HFFc6 (cell line): ENCODE data around the gene NEO1. TPM values are rescaled to one million over a fixed set of nuclear protein-coding genes. Genes with fewer than 3 reads are reported as not detected.

Source experiments
- DNase-seq: peaks from one replicate; pipeline ENCODE4 v3.0.0-alpha.2; 2018
- H3K27ac Mint-ChIP-seq: 2 replicates; pipeline ENCODE4 v1.8.0; 2020; ENCODE audit warnings: mild to moderate bottlenecking, mixed read lengths
- H3K27me3 Mint-ChIP-seq: 2 replicates; pipeline ENCODE4 v1.8.0; 2021; ENCODE audit warnings: mild to moderate bottlenecking, moderate library complexity, mixed read lengths; ENCODE audit not compliant: insufficient read depth
- H3K36me3 Mint-ChIP-seq: 2 replicates; pipeline ENCODE4 v1.8.0; 2021; ENCODE audit warnings: low read depth, mixed read lengths
- H3K4me1 Mint-ChIP-seq: 2 replicates; pipeline ENCODE4 v1.8.0; 2020; ENCODE audit warnings: low read depth, mixed read lengths
- H3K4me3 Mint-ChIP-seq: 2 replicates; pipeline ENCODE4 v1.8.0; 2020; ENCODE audit warnings: mild to moderate bottlenecking, moderate library complexity, mixed read lengths
- H3K9me3 Mint-ChIP-seq: 2 replicates; pipeline ENCODE4 v1.8.0; 2020; ENCODE audit warnings: mild to moderate bottlenecking, mixed read lengths
- total RNA-seq, 6 experiments: library from RNA; stranded (reverse); fragmentation: NEBNext Ultra II Directional; extraction: Animal tissue kit (Norgen Biotek cat#: 25700); gene quantifications; 2 replicates in 1 of 6; 3 replicates in 5 of 6; pipeline ENCODE4 v1.2.3, GENCODE V29; 2021
- TF ChIP-seq, protein P1 (sequence below): fragments of 200-600 bp; sonication (generic); IDR thresholded peaks from 2 replicates; pipeline ENCODE4 v1.5.0; 2021; ENCODE audit warnings: antibody characterized with exemption, mild to moderate bottlenecking

Gene NEO1
- total RNA-seq, 6 experiments from 2014 or later, result 6.4 to 20.3 (median 16.3) TPM

DNA sequence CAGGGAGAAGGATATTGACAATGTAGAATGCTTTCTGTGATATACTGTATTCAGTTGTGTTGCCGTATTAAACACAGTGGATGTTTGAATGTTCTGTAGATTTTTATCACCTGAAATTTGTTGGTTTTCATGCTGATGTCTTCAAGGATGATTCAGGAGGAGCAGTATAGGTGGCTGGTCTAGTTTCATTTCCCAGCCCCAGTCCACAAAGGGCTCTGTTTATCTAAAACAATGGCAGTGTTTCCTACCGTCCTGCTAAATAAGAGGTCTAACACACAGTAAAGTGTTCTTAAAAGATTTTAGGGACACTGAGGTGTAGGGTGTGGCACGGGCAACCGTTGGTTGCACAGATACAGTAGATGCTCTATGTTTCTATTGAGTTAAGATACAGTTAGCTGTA is 26.0 kb downstream of the NEO1 start:
- no peaks in the 10 kb centered on the region for H3K9me3 Mint-ChIP-seq
- DNase-seq, result no peak
- TF ChIP-seq, protein P1, sequence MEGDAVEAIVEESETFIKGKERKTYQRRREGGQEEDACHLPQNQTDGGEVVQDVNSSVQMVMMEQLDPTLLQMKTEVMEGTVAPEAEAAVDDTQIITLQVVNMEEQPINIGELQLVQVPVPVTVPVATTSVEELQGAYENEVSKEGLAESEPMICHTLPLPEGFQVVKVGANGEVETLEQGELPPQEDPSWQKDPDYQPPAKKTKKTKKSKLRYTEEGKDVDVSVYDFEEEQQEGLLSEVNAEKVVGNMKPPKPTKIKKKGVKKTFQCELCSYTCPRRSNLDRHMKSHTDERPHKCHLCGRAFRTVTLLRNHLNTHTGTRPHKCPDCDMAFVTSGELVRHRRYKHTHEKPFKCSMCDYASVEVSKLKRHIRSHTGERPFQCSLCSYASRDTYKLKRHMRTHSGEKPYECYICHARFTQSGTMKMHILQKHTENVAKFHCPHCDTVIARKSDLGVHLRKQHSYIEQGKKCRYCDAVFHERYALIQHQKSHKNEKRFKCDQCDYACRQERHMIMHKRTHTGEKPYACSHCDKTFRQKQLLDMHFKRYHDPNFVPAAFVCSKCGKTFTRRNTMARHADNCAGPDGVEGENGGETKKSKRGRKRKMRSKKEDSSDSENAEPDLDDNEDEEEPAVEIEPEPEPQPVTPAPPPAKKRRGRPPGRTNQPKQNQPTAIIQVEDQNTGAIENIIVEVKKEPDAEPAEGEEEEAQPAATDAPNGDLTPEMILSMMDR, result no peak
- no peaks in the 10 kb centered on the region; the same call in 1 of the 2 replicates for H3K27me3 Mint-ChIP-seq
- peaks cover 6% of the 10 kb centered on the region for H3K4me1 Mint-ChIP-seq
- H3K4me3 Mint-ChIP-seq, result no peak overlapping the region
- no peaks in the 10 kb centered on the region for H3K36me3 Mint-ChIP-seq
- H3K27ac Mint-ChIP-seq, result no peak overlapping the region

DNA sequence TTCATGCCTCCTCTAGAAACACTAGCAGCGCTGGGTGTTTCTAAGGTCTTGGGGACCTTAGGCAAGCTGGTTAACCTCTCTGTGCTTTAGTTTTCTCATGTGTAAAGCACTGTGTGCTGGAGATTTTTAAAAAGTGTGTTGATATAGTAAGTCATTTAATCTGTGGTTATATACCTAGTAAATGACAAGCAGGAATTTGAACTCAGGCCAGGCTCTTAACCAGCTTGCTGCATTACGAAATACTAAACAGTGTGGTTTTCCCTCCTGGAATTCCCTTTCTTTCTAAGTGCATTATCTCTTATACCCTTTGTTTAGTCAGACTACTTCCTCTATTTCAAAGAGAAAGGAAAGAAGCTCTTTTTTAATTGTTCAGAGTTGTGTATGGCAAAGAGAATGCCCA is 26.5 kb downstream of the NEO1 start:
- no peaks in the 10 kb centered on the region; the same call in 1 of the 2 replicates for H3K27me3 Mint-ChIP-seq

DNA sequence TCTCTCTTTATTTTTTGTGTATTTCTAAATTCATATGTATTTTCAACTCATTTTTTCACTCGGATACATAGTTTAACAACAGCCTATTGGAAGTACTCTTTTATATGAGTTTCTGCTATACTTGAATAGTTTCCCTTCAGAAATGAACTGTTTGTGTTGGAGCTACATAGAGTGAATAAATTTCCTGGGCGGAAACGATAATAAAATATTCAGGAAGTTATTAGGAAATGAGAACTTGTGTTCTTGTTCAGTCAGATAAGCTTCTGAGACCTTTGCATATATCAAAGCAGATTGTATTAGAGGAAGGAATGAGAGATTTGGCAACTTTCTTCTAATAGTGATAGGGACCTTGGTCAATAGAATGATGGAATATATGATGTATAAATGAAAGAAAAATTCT is 27.3 kb downstream of the NEO1 start:
- peaks cover 6% of the 10 kb centered on the region for H3K4me1 Mint-ChIP-seq
- no peaks in the 10 kb centered on the region for H3K36me3 Mint-ChIP-seq
- no peak overlapping the region for H3K27ac Mint-ChIP-seq
- TF ChIP-seq, protein P1, result no peak
- no peaks in the 10 kb centered on the region; the same call in 1 of the 2 replicates for H3K27me3 Mint-ChIP-seq
- DNase-seq, result no peak
- H3K4me3 Mint-ChIP-seq, result no peak overlapping the region
- no peaks in the 10 kb centered on the region for H3K9me3 Mint-ChIP-seq

More for the DNA sequence above, 26.5 kb downstream of the NEO1 start:
- H3K4me1 Mint-ChIP-seq, result peaks cover 6% of the 10 kb centered on the region
- H3K9me3 Mint-ChIP-seq, result no peaks in the 10 kb centered on the region
- no peak overlapping the region for H3K4me3 Mint-ChIP-seq
- peak; percentile 57 for DNase-seq
- TF ChIP-seq, protein P1, result no peak
- H3K36me3 Mint-ChIP-seq, result no peaks in the 10 kb centered on the region
- H3K27ac Mint-ChIP-seq, result no peak overlapping the region

DNA sequence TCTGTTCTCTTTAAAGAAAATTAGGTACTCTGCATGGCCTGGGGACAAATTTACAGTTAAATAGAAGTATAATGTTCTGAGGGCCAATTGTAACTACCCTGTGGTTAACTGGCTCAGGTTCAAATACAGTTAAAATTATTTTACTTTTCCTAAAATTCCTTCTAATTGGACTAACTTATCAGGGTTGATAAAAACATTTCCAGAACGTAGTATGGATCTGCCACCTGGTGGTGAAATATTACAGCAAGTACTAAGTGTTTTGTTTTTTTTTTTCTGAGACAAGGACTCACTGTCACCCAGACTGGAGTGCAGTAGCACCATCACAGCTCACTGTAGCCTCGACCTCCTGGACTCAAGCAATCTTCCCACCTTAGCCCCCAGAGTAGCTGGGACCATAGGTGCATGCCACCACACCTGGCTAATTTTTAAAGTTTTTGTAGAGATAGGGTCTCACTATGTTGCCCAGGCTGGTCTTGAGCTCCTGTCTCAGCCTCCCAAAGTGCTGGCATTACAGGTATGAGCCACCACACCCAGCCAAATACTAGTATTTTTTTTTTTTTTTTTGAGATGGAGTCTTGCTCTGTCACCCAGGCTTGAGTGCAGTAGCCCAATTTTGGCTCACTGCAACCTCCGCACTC is 29.2 kb downstream of the NEO1 start:
- Mint-ChIP-seq H3K27me3 (no peaks in the 10 kb centered on the region; the same call in 1 of the 2 replicates), H3K9me3 (no peaks in the 10 kb centered on the region), H3K4me1 (peaks cover 6% of the 10 kb centered on the region), H3K4me3 (no peak overlapping the region), H3K27ac (no peak overlapping the region), H3K36me3 (no peaks in the 10 kb centered on the region)
- DNase-seq, result peak; percentile 36
- TF ChIP-seq, protein P1, result peak; percentile 92

DNA sequence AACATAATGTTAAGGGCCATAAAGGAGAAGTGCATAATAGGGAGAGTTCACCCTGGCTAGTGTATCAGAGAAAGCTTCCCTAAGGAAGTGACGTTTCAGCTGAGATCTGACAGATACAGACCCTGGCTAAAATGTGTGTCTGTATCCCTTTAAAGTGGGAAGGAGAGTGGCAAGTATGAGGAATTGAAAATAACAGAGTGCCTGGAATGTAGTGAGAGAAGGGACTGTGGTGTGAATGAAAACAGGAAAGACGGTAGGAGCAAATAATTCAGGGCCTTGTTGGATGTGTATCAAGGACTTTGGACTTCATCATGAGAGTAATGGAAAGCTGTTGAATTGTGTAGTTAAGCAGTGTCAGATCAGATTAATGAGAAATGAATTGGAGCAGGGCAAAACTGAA is 30.5 kb downstream of the NEO1 start:
- Mint-ChIP-seq H3K9me3 (no peaks in the 10 kb centered on the region), H3K4me1 (peaks cover 6% of the 10 kb centered on the region)

More for the DNA sequence above, 30.5 kb downstream of the NEO1 start:
- Mint-ChIP-seq H3K27me3 (peaks cover 1% of the 10 kb centered on the region; the same call in 1 of the 2 replicates), H3K27ac (no peak overlapping the region), H3K36me3 (no peaks in the 10 kb centered on the region), H3K4me3 (no peak overlapping the region)
- TF ChIP-seq, protein P1, result no peak
- DNase-seq, result no peak
